ENCODE results near the gene RAPGEF6. TPM values are rescaled to one million over a fixed set of nuclear protein-coding genes. Genes with fewer than 3 reads are reported as not detected.

Gene RAPGEF6
- polyA plus RNA-seq, 3 donors: 1.2 to 3.2 (median 1.9) TPM

DNA sequence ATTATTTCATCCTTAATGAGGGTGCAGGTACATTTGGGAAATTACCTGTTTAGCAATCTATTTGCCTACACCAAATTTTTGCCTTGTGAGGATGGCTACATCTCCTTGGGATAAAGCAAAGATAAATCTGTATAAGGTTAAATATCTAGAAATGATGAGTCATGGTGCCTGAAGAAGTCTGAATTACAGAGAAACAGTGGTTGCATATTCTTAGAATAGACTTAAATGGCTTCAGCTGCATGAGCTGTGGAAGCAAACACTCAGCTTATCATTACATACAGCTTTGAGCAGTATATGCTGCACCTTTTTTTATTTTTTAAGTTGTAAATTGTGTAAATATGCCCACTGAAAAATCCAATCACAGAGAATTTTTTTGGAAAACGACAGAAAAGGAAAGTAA is 153.5 kb downstream of the RAPGEF6 start:
- 61 to 77% (median 66%) methylated on average over 1 of the region's 1 CpG for WGBS, 3 donors
- H3K27ac ChIP-seq (ENCODE audit: low read depth, low read length): no peak overlapping the region

DNA sequence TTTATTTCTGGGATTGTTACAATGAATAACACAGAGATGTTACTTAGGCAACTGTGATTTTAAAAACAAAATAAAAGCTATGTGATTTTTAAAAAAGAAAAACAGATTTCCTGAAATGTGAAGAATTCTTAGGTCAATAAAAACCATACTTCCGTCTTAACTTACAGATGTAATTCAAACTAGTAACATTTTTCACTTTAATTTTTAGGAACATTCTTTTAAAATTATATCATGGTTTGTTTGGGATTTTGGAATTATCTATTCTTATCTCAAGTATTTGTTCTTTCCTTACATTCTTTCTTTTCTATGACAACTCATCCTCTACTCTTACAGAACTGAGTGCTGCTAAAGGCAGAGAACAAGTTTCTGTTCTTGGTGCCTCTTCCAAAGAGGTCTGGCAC is 159.5 kb downstream of the RAPGEF6 start:
- WGBS, 3 donors: 51 to 81% (median 62%) methylated on average over 1 of the region's 1 CpG
- H3K27ac ChIP-seq (ENCODE audit: low read depth, low read length): no peak overlapping the region

DNA sequence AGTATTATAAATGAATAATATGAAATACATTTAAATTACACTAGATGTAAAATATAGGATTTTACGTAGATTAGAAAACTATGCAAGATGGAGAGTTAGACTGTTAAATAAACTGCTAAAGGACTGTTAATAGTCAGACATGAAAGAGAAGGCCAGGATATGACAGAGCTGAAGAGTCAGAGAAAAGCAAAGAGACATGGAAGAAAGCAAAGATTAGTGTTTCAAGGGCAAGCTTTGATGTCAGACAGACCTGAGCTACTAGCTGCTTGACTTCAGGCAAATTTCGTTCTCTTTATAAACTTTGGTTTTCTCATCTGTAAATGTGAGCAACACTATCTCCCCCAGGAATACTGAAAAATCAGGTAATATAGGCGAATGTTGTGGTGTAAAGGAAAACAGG is 161.3 kb downstream of the RAPGEF6 start:
- WGBS, 3 donors: 96 to 97% (median 96%) methylated on average over 3 of the region's 3 CpGs
- H3K27ac ChIP-seq (ENCODE audit: low read depth, low read length): no peak overlapping the region

DNA sequence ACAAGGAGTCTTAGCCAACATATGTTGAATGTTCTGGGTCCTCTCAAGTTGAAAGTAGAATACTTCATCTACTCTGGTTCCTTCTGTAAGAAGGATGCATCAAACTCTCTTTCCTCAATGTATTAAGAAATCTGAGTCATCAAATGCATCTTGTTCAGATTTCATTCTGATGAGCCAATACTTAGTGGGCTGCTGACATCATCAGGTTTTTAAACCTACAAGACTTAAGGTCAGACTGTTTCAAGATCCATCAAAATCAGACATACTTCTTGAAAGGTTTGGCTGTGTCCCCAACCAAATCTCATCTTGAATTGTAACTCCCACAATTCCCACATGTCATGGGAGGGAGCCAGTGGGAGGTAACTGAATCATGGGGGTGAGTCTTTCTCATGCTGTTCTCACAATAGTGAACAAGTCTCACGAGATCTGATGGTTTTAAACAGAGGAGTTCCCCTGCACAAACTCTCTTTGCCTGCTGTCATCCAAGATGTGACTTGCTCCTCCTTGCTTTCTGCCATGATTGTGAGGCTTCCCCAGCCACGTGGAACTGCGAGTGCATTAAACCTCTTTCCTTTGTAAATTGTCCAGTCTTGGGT is 168.8 kb downstream of the RAPGEF6 start:
- H3K27ac ChIP-seq (ENCODE audit: low read depth, low read length): no peak overlapping the region
- WGBS, 3 donors: 89 to 94% (median 91%) methylated on average over 3 of the region's 3 CpGs

DNA sequence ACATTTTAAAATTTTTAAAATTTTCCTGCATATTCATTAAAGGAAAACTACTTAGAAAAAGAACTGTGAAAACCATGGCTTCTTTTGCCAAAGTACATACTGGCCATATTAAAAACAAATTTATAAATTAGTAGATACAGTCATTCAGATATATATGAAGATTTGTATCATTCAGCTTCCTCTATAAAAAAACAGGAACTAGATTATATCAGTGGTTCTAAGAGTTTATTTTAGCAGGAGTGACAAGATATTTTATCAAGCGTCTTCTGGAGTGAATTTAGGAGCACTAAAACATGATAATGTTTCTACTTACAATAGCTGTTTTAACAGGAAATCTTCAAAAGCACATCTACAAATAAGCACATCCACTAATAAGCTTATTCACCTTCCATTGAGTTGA is 171.4 kb downstream of the RAPGEF6 start:
- 63 to 86% (median 68%) methylated on average over 1 of the region's 1 CpG for WGBS, 3 donors
- no peak overlapping the region for H3K27ac ChIP-seq (ENCODE audit: low read depth, low read length)

DNA sequence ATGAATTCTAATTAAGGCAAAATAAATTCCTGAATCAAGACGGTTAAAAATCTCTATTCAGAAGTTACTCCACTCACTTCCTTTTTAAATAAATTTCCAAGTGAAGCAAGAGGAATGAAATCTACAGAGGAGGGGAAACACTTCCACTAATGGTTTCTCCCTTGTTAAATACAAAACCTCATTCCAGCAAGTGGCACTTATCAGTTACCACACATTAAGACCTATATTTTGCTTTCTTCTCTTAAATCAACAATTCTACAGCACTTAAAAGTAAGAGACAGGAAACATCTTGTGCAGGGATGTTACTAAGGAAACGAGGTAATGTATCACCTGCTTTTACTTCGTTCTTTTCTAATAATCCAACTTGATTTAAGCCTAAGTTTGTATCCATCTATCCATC is 172.6 kb downstream of the RAPGEF6 start:
- WGBS, 3 donors: 36 to 63% (median 47%) methylated on average over 3 of the region's 3 CpGs
- H3K27ac ChIP-seq (ENCODE audit: low read depth, low read length): no peak overlapping the region

DNA sequence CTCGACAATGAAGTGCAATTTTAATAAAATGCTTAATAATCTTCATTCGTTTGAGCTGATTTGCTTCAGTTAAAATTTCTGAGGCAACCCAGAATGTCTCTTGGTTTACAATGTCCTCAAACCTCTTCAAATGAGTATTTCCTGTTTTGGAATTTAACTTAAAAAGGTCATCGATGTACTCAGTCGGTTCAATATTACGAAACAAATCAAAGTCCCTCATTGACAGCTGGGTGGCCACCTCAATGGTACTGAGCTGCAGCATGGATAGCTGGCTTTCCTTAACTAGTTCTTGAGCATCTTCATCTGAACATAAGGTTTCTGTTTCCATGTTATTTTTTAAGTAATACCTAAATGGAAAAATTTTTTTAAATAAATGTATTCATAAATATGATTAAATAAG is 173.3 kb downstream of the RAPGEF6 start:
- 73 to 89% (median 79%) methylated on average over 5 of the region's 5 CpGs for WGBS, 3 donors
- H3K27ac ChIP-seq (ENCODE audit: low read depth, low read length): no peak overlapping the region

DNA sequence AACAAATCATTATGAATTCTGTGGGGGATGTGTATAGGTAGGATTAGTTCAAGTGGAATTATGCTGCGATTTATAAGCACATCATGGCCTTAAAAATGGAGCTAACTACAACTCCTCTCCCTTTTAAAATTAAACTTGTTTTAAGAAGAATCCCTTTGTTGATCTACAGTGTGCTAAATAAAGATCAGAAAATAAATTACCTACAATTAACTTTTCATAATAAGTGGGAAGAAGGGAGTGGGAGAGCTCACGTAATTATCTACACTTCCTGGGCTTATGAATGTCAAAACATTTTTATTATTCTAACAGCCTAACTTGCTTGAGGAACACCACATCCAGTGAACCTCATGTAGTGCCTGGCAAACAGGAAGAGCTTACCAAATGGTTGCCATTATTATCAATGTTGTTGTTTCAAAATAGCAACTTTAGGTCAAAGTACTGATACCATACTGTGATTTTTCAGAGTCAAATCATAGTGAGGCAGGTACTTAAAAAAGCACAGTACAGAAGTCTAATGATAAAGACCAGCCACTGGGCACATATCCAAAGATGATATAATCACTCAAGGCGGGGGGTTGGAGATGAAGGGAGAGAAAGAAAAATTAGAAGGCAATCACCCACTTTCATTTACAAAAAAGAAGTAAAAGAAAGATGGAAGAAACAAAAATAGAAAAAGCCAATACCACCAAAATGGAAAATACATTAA is 174.0 kb downstream of the RAPGEF6 start:
- 79 to 85% (median 79%) methylated on average over 3 of the region's 3 CpGs for WGBS, 3 donors

DNA sequence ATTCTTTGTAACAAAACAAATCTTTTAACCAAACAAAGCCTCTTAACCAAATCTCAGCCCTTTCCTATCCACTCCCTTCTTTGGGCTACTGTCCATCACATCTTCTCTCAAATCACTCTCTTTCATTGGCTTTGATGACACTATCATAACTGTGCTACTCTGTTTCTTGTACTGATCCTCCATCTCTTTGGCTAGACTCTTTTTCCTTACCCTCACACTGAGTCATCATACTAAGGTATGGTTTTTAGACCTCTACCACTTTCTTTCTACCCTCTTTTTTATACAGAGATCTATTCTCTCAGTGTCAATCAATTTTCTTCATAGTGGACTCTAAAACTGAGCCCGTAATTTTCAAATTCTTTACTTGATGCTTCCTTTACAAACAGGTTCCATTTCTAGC is 174.9 kb downstream of the RAPGEF6 start:
- no peak overlapping the region for H3K27ac ChIP-seq (ENCODE audit: low read depth, low read length)
- 99 to 100% (median 100%) methylated on average over 1 of the region's 1 CpG for WGBS, 3 donors

More for the DNA sequence above, 174.0 kb downstream of the RAPGEF6 start:
- H3K27ac ChIP-seq (ENCODE audit: low read depth, low read length): no peak overlapping the region

DNA sequence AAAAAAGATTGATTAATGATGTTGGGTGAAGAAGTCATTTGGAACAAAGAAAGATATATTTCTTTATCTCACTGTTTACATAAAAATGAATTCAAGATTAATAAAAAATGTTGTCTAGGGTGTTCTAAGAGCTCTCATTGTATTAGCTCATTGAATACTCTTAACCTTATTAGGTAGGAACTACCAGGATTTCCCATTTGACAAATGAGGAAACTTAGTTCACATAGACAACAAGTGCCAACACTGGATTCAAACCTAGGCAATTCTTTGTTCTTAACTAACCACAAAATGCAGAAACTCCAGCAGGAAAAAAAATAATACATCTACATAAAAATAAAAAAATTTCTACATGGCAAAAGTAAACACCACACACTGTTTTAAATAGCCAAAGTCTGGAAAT is 175.8 kb downstream of the RAPGEF6 start:
- no peak overlapping the region for H3K27ac ChIP-seq (ENCODE audit: low read depth, low read length)

DNA sequence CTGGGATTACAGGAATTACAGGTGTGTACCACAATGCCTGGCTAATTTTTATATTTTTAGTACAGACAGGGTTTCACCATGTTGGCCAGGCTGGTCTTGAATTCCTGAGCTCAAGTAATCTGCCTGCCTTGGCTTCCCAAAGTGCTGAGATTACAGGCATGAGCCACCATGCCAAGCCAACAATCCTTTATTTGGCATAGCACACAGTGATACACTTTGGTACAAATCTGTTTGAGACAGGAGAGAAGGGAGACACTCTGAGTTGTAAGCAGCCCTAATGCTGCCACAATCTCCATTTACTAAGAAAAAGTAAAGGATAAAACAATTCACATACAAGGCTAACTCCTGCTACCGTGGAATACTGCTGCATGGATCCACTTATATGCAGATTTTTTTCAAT is 177.8 kb downstream of the RAPGEF6 start:
- no peak overlapping the region for H3K27ac ChIP-seq (ENCODE audit: low read depth, low read length)
- 93 to 100% (median 95%) methylated on average over 1 of the region's 1 CpG for WGBS, 3 donors

DNA sequence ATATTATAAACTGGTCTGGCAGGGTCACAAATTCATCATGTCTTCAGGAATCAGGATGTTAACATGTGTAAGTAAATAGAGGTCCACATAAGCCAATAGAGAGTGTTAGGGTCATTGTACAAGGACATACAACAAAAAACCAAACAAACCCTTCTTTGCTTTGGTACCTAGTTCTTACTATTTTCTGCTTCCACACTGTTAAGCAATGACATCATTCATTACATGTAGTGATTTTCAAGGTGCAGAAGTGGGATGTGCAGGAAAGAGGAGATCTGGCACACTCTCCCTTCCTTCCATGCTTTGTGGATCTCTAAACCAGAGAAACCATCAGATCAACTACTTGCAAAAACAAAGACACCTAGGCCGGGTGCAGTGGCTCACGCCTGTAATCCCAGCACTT is 184.1 kb downstream of the RAPGEF6 start:
- WGBS, 3 donors: 94 to 98% (median 95%) methylated on average over 2 of the region's 2 CpGs
- H3K27ac ChIP-seq (ENCODE audit: low read depth, low read length): no peak overlapping the region

DNA sequence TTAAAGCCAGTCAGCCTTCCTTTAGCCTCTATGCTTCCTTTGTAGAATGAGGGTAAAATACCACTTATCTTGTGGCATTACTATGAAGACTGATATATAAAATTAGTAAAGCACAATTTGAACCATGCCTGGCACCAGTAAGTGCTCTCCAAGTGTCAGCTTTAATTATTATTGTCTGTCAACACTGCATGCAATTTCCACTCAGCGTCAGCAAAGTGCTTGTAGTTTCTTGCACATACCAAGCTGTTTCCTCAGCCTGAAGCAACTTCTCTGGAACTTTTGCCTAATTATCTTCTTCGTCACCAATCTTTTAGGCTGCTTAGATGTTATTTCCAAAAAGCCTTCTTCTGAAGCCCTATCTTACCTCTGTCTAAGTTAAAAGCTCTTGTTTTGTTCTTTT is 193.8 kb downstream of the RAPGEF6 start:
- H3K27ac ChIP-seq (ENCODE audit: low read depth, low read length): no peak overlapping the region
- WGBS, 3 donors: 64 to 80% (median 67%) methylated on average over 2 of the region's 2 CpGs

DNA sequence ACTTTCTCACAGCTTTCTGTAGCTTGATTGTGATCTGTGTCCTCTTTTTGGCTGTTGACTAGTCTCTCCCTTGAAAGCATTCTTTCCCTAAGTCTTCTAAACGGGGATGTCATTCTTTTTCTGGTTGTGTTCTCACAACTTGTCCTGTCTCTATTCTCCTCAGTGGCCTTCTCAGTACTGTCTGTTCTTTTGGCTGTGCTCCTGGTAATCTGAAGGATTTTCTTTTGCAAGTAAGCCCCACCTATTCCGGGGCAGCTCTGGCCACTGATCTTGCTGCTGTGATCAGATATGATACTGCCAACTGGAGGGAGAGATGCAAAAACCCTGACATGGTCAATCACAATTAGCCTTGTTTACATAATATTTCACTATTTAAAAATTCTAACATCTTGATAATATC is 198.9 kb downstream of the RAPGEF6 start:
- WGBS, 3 donors: 63 to 74% (median 73%) methylated on average over 2 of the region's 2 CpGs
- no peak overlapping the region for H3K27ac ChIP-seq (ENCODE audit: low read depth, low read length)

DNA sequence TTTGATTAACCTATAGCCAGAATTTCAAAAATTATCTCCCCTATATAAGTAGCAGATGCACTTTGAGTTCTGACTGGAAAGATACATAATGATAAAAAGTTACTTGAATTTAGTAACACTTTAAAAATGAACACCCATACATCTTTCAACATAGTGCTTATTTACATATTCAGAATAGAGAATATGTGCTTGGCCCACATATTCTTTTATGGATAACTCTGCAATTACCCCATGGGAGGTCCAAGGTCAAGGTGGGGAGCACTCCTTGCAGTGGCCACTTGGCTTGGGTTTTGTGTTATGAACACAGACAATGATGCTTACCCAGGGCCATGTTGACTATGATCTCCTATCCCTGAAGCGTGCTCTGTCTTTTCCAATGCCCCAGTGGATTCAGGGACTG is 201.9 kb downstream of the RAPGEF6 start:
- 96 to 100% (median 96%) methylated on average over 1 of the region's 1 CpG for WGBS, 3 donors
- H3K27ac ChIP-seq (ENCODE audit: low read depth, low read length): no peak overlapping the region

DNA sequence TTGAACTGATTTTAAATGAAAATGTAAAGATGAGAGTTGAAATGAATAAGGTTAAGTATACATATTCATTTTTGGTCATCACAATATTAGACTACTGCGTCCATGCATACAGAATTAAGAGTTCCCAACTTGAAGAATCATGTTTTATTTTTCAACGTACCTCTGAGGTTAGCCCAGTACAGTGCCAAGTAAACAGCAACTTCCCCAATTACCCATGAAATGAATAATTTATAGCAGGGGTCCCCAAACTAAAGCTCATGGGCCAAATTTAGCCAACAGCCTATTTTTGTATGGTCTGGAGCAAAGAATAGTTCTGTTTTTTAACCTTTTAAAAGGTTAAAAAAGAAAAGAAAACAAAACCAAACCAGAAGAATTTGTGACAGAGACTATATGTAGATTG is 203.2 kb downstream of the RAPGEF6 start:
- 63 to 84% (median 76%) methylated on average over 2 of the region's 2 CpGs for WGBS, 3 donors
- no peak overlapping the region for H3K27ac ChIP-seq (ENCODE audit: low read depth, low read length)

DNA sequence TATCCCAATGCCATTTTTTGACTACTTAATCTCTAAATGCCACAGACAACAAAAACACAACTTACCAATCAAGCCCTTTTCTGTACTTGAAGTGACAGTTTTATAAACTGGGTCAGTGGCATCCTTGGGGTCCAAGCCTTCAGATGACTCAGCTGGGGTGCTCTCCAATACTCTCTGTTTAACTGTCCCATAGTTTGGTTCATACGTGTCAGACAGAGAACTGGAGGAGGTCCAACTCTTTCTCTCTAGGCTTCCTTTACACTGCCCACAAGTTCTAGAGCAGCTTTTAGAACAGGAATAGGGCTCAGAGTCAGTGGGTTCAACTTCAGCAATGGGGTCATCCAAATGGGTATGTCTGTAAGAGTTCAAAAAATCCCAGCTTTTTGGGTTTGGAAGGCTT is 204.2 kb downstream of the RAPGEF6 start:
- H3K27ac ChIP-seq (ENCODE audit: low read depth, low read length): no peak overlapping the region
- 38 to 83% (median 47%) methylated on average over 1 of the region's 1 CpG for WGBS, 3 donors

DNA sequence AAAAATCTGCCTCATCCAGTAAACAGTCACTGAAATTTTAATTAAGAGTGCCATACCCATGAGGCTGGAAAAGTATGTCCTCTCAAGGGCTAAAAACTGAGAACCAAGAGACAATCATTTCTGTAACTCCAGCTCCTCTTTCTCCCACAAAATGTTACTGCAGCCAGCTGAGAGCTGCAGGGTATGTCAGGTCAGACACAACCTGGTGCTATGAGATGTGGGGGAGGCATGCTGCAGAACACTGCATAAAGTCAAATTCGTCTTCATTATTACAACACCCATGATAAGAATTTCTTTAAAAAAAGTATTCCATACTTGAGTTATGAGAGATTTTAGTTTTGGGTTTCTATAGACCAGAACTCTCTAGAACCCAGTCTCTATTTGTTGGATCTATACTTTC is 209.0 kb downstream of the RAPGEF6 start:
- WGBS, 3 donors: 80 to 88% (median 86%) methylated on average over 1 of the region's 1 CpG
- H3K27ac ChIP-seq (ENCODE audit: low read depth, low read length): no peak overlapping the region

DNA sequence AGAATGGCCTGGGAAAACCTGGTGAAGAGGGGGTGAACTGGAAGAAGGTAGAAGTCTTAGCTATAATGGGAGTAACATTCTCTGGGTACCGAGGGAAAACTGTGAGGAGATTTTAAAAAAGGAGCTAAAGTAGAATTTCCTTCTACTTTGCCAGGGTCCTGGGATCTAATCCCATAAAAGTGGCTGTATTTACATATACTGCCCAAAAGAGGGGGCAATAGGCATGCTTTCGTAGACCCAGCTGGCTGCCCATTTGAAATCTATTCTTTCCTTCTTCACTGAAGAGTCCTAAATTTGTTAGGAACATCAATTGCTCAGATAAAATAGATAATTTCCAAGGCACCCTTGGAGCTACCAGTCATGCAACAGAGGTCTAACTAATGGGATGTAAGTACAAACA is 212.0 kb downstream of the RAPGEF6 start:
- no peak overlapping the region for H3K27ac ChIP-seq (ENCODE audit: low read depth, low read length)
- WGBS, 3 donors: 73 to 84% (median 82%) methylated on average over 2 of the region's 2 CpGs

DNA sequence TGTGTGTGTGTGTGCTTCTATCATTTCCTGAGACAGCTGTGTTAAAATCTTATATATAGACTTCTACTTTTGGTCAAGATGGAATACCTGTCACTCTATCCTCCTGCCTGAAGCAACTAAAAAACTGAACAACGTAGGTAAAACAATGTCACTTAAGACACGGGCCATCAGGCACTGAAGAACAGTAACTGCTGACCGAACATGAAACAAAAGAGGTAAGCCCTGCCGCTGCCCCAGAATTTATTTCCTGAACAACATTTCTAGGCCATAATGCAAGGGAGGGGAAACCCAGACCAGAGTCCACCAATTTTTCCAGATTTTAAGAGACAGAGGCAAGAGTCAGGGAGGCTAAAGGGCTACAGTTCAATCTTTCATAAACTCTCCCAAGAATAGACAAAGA is 215.2 kb downstream of the RAPGEF6 start:
- WGBS, 3 donors: 69 to 89% (median 82%) methylated on average over 4 of the region's 4 CpGs
- H3K27ac ChIP-seq (ENCODE audit: low read depth, low read length): no peak overlapping the region
